K562 (cell line): ENCODE data around the gene EXOC4. TPM values are rescaled to one million over a fixed set of nuclear protein-coding genes. Genes with fewer than 3 reads are reported as not detected.

Experiments
- ATAC-seq: fragments of 200-7000 bp; cut with Tn5 transposase; 3 replicates; pipeline ENCODE4 v1.9.1; 2020; ENCODE audit warnings: moderate library complexity
- BruUV-seq: library from RNA; stranded (reverse); fragments of 400-500 nt; replicated peaks from 2 replicates; lab custom pipeline; 2021; lab: Mats Ljungman, UMichigan
- CTCF ChIA-PET: fragments of 300-600 bp; formaldehyde crosslinking; extraction: SDS; loops from one replicate; lab custom pipeline; 2021; ENCODE audit warnings: low intra/inter-chr PET ratio; lab: Yijun Ruan, JAX
- POLR2A ChIA-PET: fragments of 300-600, 350-650 bp; sonication (Branson Sonifier 250); formaldehyde crosslinking; extraction: SDS; loops from one replicate; lab custom pipeline; 2021; ENCODE audit warnings: antibody characterized with exemption, inconsistent platforms; lab: Yijun Ruan, JAX
- DNase-seq, 4 experiments: peaks; one replicate each; pipeline versions ENCODE4 v3.0.0 to v3.0.0-alpha.2; 2011 to 2018; ENCODE audit warnings: low spot score in 3 of 4, mixed read lengths in 3 of 4; ENCODE audit errors: extremely low read depth in 1 of 4
- FAIRE-seq: peaks from 2 replicates; lab custom pipeline; 2011; peaks lifted over from hg19 to GRCh38; lab: Jason Lieb, UNC
- H2AFZ ChIP-seq: 2 replicates; pipeline ENCODE4 v1.6.0; 2011; ENCODE audit warnings: low read depth, low read length, control low read depth, inconsistent platforms
- H3K27ac ChIP-seq: fragments of 200-600 bp; 3 replicates; pipeline ENCODE4 v1.8.0; 2011; ENCODE audit warnings: low read depth, mild to moderate bottlenecking, control low read depth, inconsistent platforms, low read length, moderate library complexity, mixed read lengths; ENCODE audit errors: extremely low read depth
- H3K27me3 ChIP-seq, 2 experiments: fragments of 300-600 bp in 1 of 2; 2 replicates in 1 of 2; 3 replicates in 1 of 2; pipeline versions ENCODE4 v1.6.0 to v1.8.0; 2011; ENCODE audit warnings: inconsistent platforms in 2 of 2, low read length in 2 of 2, mild to moderate bottlenecking in 1 of 2, mixed read lengths in 1 of 2, moderate library complexity in 1 of 2; ENCODE audit not compliant: control insufficient read depth in 2 of 2, insufficient read depth in 2 of 2
- H3K36me3 ChIP-seq: fragments of 300-600 bp; 3 replicates; pipeline ENCODE4 v1.8.0; 2011; ENCODE audit warnings: mild to moderate bottlenecking, low read length, inconsistent platforms; ENCODE audit not compliant: control insufficient read depth, insufficient read depth
- H3K4me1 ChIP-seq, 2 experiments: fragments of 200-600 bp in 1 of 2; replicated peaks in 1 of 2; 2 replicates in 1 of 2; 3 replicates in 1 of 2; pipeline versions ENCODE4 v1.5.1 to v1.8.0; 2011; ENCODE audit warnings: inconsistent platforms in 2 of 2, low read length in 2 of 2, mild to moderate bottlenecking in 1 of 2, mixed read lengths in 1 of 2, moderate library complexity in 1 of 2; ENCODE audit not compliant: control insufficient read depth in 2 of 2, insufficient read depth in 2 of 2
- H3K4me2 ChIP-seq: 2 replicates; pipeline ENCODE4 v1.6.1; 2011; ENCODE audit warnings: low read length, control low read depth, inconsistent platforms, mixed read lengths; ENCODE audit not compliant: insufficient read depth
- H3K4me3 ChIP-seq: fragments of 200-600 bp; sonication (generic), shearing (Covaris generic); 2 replicates; pipeline ENCODE4 v1.5.1; 2016; ENCODE audit warnings: control low read depth, inconsistent platforms
- H3K79me2 ChIP-seq: fragments of 200-600 bp; 3 replicates; pipeline ENCODE4 v1.8.0; 2011; ENCODE audit warnings: low read length, inconsistent platforms; ENCODE audit not compliant: control insufficient read depth, insufficient read depth
- H3K9ac ChIP-seq, 2 experiments: 2 replicates each; pipeline versions ENCODE4 v1.6.0 to v1.6.1; 2011; ENCODE audit warnings: low read depth in 2 of 2, low read length in 2 of 2, control low read depth in 1 of 2, inconsistent platforms in 1 of 2, mild to moderate bottlenecking in 1 of 2, mixed read lengths in 1 of 2; ENCODE audit not compliant: insufficient read depth in 1 of 2
- H3K9me1 ChIP-seq: one replicate; pipeline ENCODE4 v1.6.0; 2011; ENCODE audit warnings: inconsistent platforms, mild to moderate bottlenecking, low read length, moderate library complexity; ENCODE audit not compliant: control insufficient read depth, insufficient read depth
- H3K9me3 ChIP-seq: replicated peaks from 2 replicates; pipeline ENCODE4 v1.5.1; 2011; ENCODE audit warnings: low read depth, low read length, inconsistent platforms; ENCODE audit not compliant: control insufficient read depth, insufficient read depth
- H4K20me1 ChIP-seq: replicated peaks from 2 replicates; pipeline ENCODE4 v1.6.1; 2011; ENCODE audit warnings: low read length, inconsistent platforms, mixed read lengths; ENCODE audit not compliant: control insufficient read depth, insufficient read depth
- CTCFL ChIP-seq: IDR thresholded peaks from 2 replicates; pipeline ENCODE4 v1.6.1; 2011; ENCODE audit warnings: borderline replicate concordance, low read depth, mild to moderate bottlenecking, moderate library complexity, low read length; ENCODE audit not compliant: insufficient read depth, poor library complexity, severe bottlenecking
- GABPB1 ChIP-seq: sonication (generic); formaldehyde crosslinking; IDR thresholded peaks from 2 replicates; pipeline ENCODE4 v1.8.0; 2022; ENCODE audit warnings: mild to moderate bottlenecking, missing genetic modification reagents
- SMARCC2 ChIP-seq: fragments of 450-650 bp; IDR thresholded peaks from 2 replicates; pipeline ENCODE4 v1.6.1; 2017; ENCODE audit warnings: antibody characterized with exemption, moderate library complexity, mild to moderate bottlenecking, low read depth
- SPI1 ChIP-seq: IDR thresholded peaks from 2 replicates; pipeline ENCODE4 v1.6.1; 2011; ENCODE audit warnings: low read depth, low read length, control low read depth, borderline replicate concordance
- ZC3H11A ChIP-seq: IDR thresholded peaks from 2 replicates; pipeline ENCODE4 v1.6.1; 2012; ENCODE audit warnings: low read depth, low read length, improper control_type of control experiment
- ZNF436 ChIP-seq: fragments of 250-450, 450-650 bp; sonication (Bioruptor Pico); formaldehyde crosslinking; IDR thresholded peaks from 2 replicates; pipeline ENCODE4 v1.7.0; 2020; ENCODE audit warnings: mild to moderate bottlenecking
- WGBS: fragments of 100-300 bp; shearing (Covaris generic); methylation state at CpG from one replicate; pipeline ENCODE4 v1.1.6; 2016; ENCODE audit warnings: low coverage, mixed read lengths; ENCODE audit not compliant: insufficient coverage; ENCODE audit errors: missing lambda C conversion rate; 5-methylcytosine and 5-hydroxymethylcytosine counted together
- in situ Hi-C: fragments of 300-500 bp; cut with MboI; formaldehyde crosslinking; loops from 4 replicates; pipeline ENCODE4 v1.15.0; 2018; ENCODE audit warnings: inconsistent platforms, mixed read lengths
- intact Hi-C: fragments of 100-400 bp; cut with micrococcal nuclease; formaldehyde crosslinking; loops from 2 replicates; pipeline ENCODE4 v1.14.2; 2022
- polyA plus RNA-seq, 8 experiments: library from polyadenylated mRNA; depleted of rRNA in 4 of 8; stranded (reverse) in 5 of 8; unstranded in 3 of 8; fragments of >200 nt; fragmentation: Nextera tagmentation in 2 of 8; fragmentation: Illumina TruSeq in 1 of 8; extraction: Ambion mirVana in 2 of 8; extraction: Trizol in 1 of 8; gene quantifications; 2 replicates each; pipeline versions ENCODE4 v1.2.1 to v1.2.3, GENCODE V29; 2011 to 2014; ENCODE audit warnings: inconsistent platforms in 1 of 8, missing spikeins in 1 of 8
- total RNA-seq, 7 experiments: library from RNA; depleted of rRNA in 6 of 7; stranded (reverse); fragments of >200 nt in 6 of 7; fragmentation: Illumina TruSeq in 2 of 7; extraction: Trizol in 2 of 7; gene quantifications; 2 replicates each; pipeline versions ENCODE4 v1.2.1 to v1.2.3, GENCODE V29; 2011 to 2021; ENCODE audit warnings: low replicate concordance in 1 of 7
- TF ChIP-seq, protein P1 (sequence below): fragments of 250-450 bp; sonication (Bioruptor Pico); IDR thresholded peaks from 2 replicates; pipeline ENCODE4 v1.5.0; 2021; ENCODE audit warnings: mild to moderate bottlenecking, borderline replicate concordance
- TF ChIP-seq, protein P2 (sequence below): fragments of 150-350 bp; conservative IDR thresholded peaks from 2 replicates; pipeline ENCODE4 v1.6.1; 2014; ENCODE audit warnings: low read length

The EXOC4 gene
- total and polyA plus RNA-seq, 9 of the 15 experiments (the other 6 are each of a cell fraction or from before 2014, with no cell fraction given) = 18.5 to 73.1 (median 46.6) TPM

GRCh38 chr7:133858311-133858710 lies 605.4 kb downstream of the EXOC4 start:
- no peak for FAIRE-seq
- Histone ChIP-seq H3K27ac (no peak overlapping the region), H3K4me1 (no peaks in the 10 kb centered on the region), H3K27me3 (no peaks in the 10 kb centered on the region), H3K79me2 (no peaks in the 10 kb centered on the region), H2AFZ (no peak overlapping the region), H4K20me1 (no peaks in the 10 kb centered on the region; the same call in 1 of the 2 replicates), H3K9me3 (no peaks in the 10 kb centered on the region), H3K4me2 (no peak overlapping the region), H3K4me3 (no peak overlapping the region), H3K36me3 (no peaks in the 10 kb centered on the region), H3K9ac (no peak overlapping the region), H3K9me1 (no peaks in the 10 kb centered on the region)
- no TSS peak for BruUV-seq
- ATAC-seq = no peak
- WGBS = 74% methylated on average over 6 of the region's 6 CpGs
- POLR2A ChIA-PET = no interaction called here
- intact Hi-C loops = loop anchor here (10.0 kb wide), 2 partner anchors 276 to 466 kb away; no protein-coding TSS in a partner anchor
- in situ Hi-C loops = no loop called here
- CTCF ChIA-PET = no interaction called here
- DNase-seq = no peak
- 0 out of 2 replicates have a peak, but pooled peaks have one; percentile 32 for TF ChIP-seq SPI1
- TF ChIP-seq SMARCC2 = no peak

- 34% methylated on average over 5 of the region's 5 CpGs for WGBS
- CTCF ChIA-PET = no interaction called here
- TF ChIP-seq, protein P1, sequence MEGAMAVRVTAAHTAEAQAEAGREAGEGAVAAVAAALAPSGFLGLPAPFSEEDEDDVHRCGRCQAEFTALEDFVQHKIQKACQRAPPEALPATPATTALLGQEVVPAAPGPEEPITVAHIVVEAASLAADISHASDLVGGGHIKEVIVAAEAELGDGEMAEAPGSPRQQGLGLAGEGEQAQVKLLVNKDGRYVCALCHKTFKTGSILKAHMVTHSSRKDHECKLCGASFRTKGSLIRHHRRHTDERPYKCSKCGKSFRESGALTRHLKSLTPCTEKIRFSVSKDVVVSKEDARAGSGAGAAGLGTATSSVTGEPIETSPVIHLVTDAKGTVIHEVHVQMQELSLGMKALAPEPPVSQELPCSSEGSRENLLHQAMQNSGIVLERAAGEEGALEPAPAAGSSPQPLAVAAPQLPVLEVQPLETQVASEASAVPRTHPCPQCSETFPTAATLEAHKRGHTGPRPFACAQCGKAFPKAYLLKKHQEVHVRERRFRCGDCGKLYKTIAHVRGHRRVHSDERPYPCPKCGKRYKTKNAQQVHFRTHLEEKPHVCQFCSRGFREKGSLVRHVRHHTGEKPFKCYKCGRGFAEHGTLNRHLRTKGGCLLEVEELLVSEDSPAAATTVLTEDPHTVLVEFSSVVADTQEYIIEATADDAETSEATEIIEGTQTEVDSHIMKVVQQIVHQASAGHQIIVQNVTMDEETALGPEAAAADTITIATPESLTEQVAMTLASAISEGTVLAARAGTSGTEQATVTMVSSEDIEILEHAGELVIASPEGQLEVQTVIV (CRISPR knock-in tag) = no peak
- TF ChIP-seq CTCFL (no peak), ZC3H11A (no peak), ZNF436 (CRISPR knock-in tag) (no peak), GABPB1 (CRISPR knock-in tag) (no peak)
- TF ChIP-seq, protein P2, sequence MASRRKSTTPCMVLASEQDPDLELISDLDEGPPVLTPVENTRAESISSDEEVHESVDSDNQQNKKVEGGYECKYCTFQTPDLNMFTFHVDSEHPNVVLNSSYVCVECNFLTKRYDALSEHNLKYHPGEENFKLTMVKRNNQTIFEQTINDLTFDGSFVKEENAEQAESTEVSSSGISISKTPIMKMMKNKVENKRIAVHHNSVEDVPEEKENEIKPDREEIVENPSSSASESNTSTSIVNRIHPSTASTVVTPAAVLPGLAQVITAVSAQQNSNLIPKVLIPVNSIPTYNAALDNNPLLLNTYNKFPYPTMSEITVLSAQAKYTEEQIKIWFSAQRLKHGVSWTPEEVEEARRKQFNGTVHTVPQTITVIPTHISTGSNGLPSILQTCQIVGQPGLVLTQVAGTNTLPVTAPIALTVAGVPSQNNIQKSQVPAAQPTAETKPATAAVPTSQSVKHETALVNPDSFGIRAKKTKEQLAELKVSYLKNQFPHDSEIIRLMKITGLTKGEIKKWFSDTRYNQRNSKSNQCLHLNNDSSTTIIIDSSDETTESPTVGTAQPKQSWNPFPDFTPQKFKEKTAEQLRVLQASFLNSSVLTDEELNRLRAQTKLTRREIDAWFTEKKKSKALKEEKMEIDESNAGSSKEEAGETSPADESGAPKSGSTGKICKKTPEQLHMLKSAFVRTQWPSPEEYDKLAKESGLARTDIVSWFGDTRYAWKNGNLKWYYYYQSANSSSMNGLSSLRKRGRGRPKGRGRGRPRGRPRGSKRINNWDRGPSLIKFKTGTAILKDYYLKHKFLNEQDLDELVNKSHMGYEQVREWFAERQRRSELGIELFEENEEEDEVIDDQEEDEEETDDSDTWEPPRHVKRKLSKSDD = no peak
These were observed 606.4 kb downstream of the EXOC4 start for GRCh38 chr7:133859231-133859630.

More at GRCh38 chr7:133859231-133859630, 606.4 kb downstream of the EXOC4 start:
- Histone ChIP-seq H3K9me1 (no peaks in the 10 kb centered on the region), H3K9ac (no peak overlapping the region), H3K27me3 (no peaks in the 10 kb centered on the region), H3K4me2 (no peak overlapping the region), H4K20me1 (no peaks in the 10 kb centered on the region), H3K9me3 (no peaks in the 10 kb centered on the region), H3K4me3 (no peak overlapping the region), H3K27ac (no peak overlapping the region), H2AFZ (no peak overlapping the region), H3K79me2 (no peaks in the 10 kb centered on the region), H3K36me3 (no peaks in the 10 kb centered on the region), H3K4me1 (no peaks in the 10 kb centered on the region)
- no TSS peak for BruUV-seq
- ATAC-seq (no peak), FAIRE-seq (no peak), DNase-seq (no peak)
- intact Hi-C loops (loop anchor here (10.0 kb wide), 2 partner anchors 276 to 466 kb away; no protein-coding TSS in a partner anchor), in situ Hi-C loops (no loop called here)
- POLR2A ChIA-PET = no interaction called here
